ENCODE measurements around the gene HMSD.
"Not testable (repeated sequence)": the region's sequence is repeated elsewhere in the genome, so short reads cannot be mapped to it uniquely, and the experiment has no call there.

The HMSD gene

GRCh38 chr18:63949068-63949737 is at the start of gene HMSD:
TSS of gene HMSD (plus strand) at chr18:63949301. CDS start at chr18:63953456, 4,155 bp downstream.
- DNase-seq: peak; percentile 82

GRCh38 chr18:63903851-63904570 is 45.1 kb upstream of the HMSD start:
- no peak for DNase-seq

- no peak for DNase-seq
These were observed 44.4 kb upstream of the HMSD start for GRCh38 chr18:63904694-63905093.

GRCh38 chr18:63905361-63905760 is 43.7 kb upstream of the HMSD start:
- DNase-seq: no peak

GRCh38 chr18:63906056-63906455 is 43.0 kb upstream of the HMSD start:
- DNase-seq: no peak

- no peak for DNase-seq
These were observed 41.4 kb upstream of the HMSD start, which contains the start of gene SERPINB10 for GRCh38 chr18:63907664-63908063. TSS of gene SERPINB10 (plus strand) at chr18:63907958. CDS start at chr18:63915511, 7,553 bp downstream.

GRCh38 chr18:63908858-63909257 is 40.2 kb upstream of the HMSD start:
- DNase-seq: no peak

GRCh38 chr18:63909870-63910269 is 39.2 kb upstream of the HMSD start:
- DNase-seq: no peak

- DNase-seq: no peak
These were observed 31.3 kb upstream of the HMSD start for GRCh38 chr18:63917817-63918216.

- DNase-seq: no peak
These were observed 27.1 kb upstream of the HMSD start for GRCh38 chr18:63922049-63922448.

GRCh38 chr18:63924551-63924950 is 24.6 kb upstream of the HMSD start:
- DNase-seq: no peak

- DNase-seq: no peak
These were observed 20.8 kb upstream of the HMSD start for GRCh38 chr18:63928331-63928730.

- DNase-seq: not testable (repeated sequence)
These were observed 19.7 kb upstream of the HMSD start for GRCh38 chr18:63929369-63929768.

- no peak for DNase-seq
These were observed 18.2 kb upstream of the HMSD start for GRCh38 chr18:63930773-63931354.

- DNase-seq: peak; percentile 80
These were observed 12.8 kb upstream of the HMSD start for GRCh38 chr18:63936156-63936931.

- DNase-seq: no peak
These were observed 12.1 kb upstream of the HMSD start for GRCh38 chr18:63936932-63937393.

GRCh38 chr18:63940008-63940407 is 9.1 kb upstream of the HMSD start:
- DNase-seq: no peak

- not testable (repeated sequence) for DNase-seq
These were observed 8.5 kb upstream of the HMSD start for GRCh38 chr18:63940543-63941050.

- no peak for DNase-seq
These were observed 1.9 kb upstream of the HMSD start for GRCh38 chr18:63947051-63947790.

GRCh38 chr18:63951302-63951705 is 2.2 kb downstream of the HMSD start:
- no peak for DNase-seq

- DNase-seq: no peak
These were observed 4.7 kb downstream of the HMSD start for GRCh38 chr18:63953811-63954210.

- DNase-seq: no peak
These were observed 7.7 kb downstream of the HMSD start for GRCh38 chr18:63956755-63957154.

All from activated CD8-positive, alpha-beta memory T cell treated with anti-CD3 and anti-CD28 coated beads, Interleukin-2, amount 50 U/mL, for 48 hours (primary cell).